B cell (primary cell): Measurements from ENCODE around the gene ATXN1.

ENCODE experiments used
- CTCF ChIP-seq: fragments of 200-600 bp; IDR thresholded peaks from one replicate; pipeline ENCODE4 v1.8.0; 2022; ENCODE audit warnings: antibody characterized with exemption, mild to moderate bottlenecking
- EZH2 ChIP-seq: IDR thresholded peaks from 2 replicates; pipeline ENCODE4 v1.6.1; 2012; ENCODE audit warnings: borderline replicate concordance, low read depth, mild to moderate bottlenecking, moderate library complexity, low read length; ENCODE audit not compliant: insufficient read depth, poor library complexity, severe bottlenecking

DNA sequence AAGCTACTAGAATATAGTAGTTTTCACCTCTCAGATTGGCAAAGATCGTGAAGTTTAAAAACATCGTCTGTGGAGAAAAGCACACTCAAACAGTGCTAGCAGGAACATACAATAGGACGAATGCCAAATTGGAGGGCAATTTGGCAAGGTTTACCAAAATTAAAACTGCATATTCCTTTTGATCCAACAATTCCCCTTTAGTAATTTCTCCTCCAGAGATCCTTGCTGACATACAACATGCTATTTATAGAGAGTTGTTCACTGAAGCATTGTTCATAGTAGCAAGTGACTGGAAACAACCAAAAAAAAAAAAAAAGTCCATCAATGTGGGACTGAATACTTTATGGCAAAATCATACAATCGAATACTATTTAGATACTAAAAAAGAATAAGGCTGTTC lies 202.2 kb downstream of the ATXN1 start:
- no peak for TF ChIP-seq EZH2
- TF ChIP-seq CTCF, result no peak
